NCI-H1436 treated with DMSO at 0.1 percent for 48 hours (cell line): Measurements from ENCODE around the gene PAIP2.
"Not testable (repeated sequence)": the region's sequence is repeated elsewhere in the genome, so short reads cannot be mapped to it uniquely, and the experiment has no call there.

ENCODE experiments used
- DNase-seq: peaks from one replicate; lab custom pipeline; 2025; lab: John Stamatoyannopoulos, UW

The PAIP2 gene

GRCh38 chr5:139392324-139392677 is 50.6 kb downstream of the PAIP2 start:
- no peak for DNase-seq

- no peak for DNase-seq
Measured at GRCh38 chr5:139392678-139393496, 51.2 kb downstream of the PAIP2 start.

GRCh38 chr5:139393497-139394122 is 52.0 kb downstream of the PAIP2 start:
- DNase-seq: no peak

GRCh38 chr5:139394123-139394653 is 52.5 kb downstream of the PAIP2 start:
- DNase-seq: no peak

GRCh38 chr5:139394654-139395566 is 53.3 kb downstream of the PAIP2 start, which contains the start of gene PROB1:
Gene PROB1 (minus strand): TSS chr5:139395104. CDS start chr5:139395081, 23 bp downstream.
- DNase-seq: no peak

GRCh38 chr5:139395844-139396640 is 54.4 kb downstream of the PAIP2 start:
- no peak for DNase-seq

- DNase-seq: no peak
Measured at GRCh38 chr5:139396691-139397090, 55.0 kb downstream of the PAIP2 start.

GRCh38 chr5:139397921-139398320 is 56.3 kb downstream of the PAIP2 start:
- no peak for DNase-seq

GRCh38 chr5:139399501-139400121 is 58.0 kb downstream of the PAIP2 start:
- no peak for DNase-seq

- no peak for DNase-seq
Measured at GRCh38 chr5:139401546-139401945, 59.9 kb downstream of the PAIP2 start.

- DNase-seq: no peak
Measured at GRCh38 chr5:139402561-139403158, 61.0 kb downstream of the PAIP2 start.

- no peak for DNase-seq
Measured at GRCh38 chr5:139403418-139403786, 61.7 kb downstream of the PAIP2 start.

GRCh38 chr5:139403787-139404483 is 62.3 kb downstream of the PAIP2 start, which contains the start of gene SPATA24:
Gene SPATA24 (minus strand): TSS chr5:139404089. CDS start chr5:139404060, 29 bp downstream.
- DNase-seq: peak; percentile 90

GRCh38 chr5:139404484-139404840 is 62.8 kb downstream of the PAIP2 start:
- no peak for DNase-seq

GRCh38 chr5:139406963-139407362 is 65.3 kb downstream of the PAIP2 start:
- no peak for DNase-seq

- DNase-seq: no peak
Measured at GRCh38 chr5:139407517-139407916, 65.9 kb downstream of the PAIP2 start.

- no peak for DNase-seq
Measured at GRCh38 chr5:139408191-139408590, 66.5 kb downstream of the PAIP2 start.

GRCh38 chr5:139409116-139409515 is 67.5 kb downstream of the PAIP2 start:
- DNase-seq: not testable (repeated sequence)

- no peak for DNase-seq
Measured at GRCh38 chr5:139410121-139410992, 68.7 kb downstream of the PAIP2 start.
